Measurements from ENCODE around the gene CD72.
A peak's percentile ranks its signal among the peaks of the same experiment; 100 is the strongest.
"Not testable (repeated sequence)": the region's sequence is repeated elsewhere in the genome, so short reads cannot be mapped to it uniquely, and the experiment has no call there.

CD72 gene

GRCh38 chr9:35649431-35650340, 31.5 kb upstream of the CD72 start:
- DNase-seq: no peak

- DNase-seq: peak; percentile 72 to 88
These were observed 28.5 kb upstream of the CD72 start for GRCh38 chr9:35646533-35647265.

GRCh38 chr9:35646153-35646532, 27.9 kb upstream of the CD72 start:
- peak in 1 of 2 donors; percentile 39 for DNase-seq

- DNase-seq: not testable (repeated sequence)
These were observed 27.5 kb upstream of the CD72 start for GRCh38 chr9:35645736-35646135.

GRCh38 chr9:35643046-35643445, 24.8 kb upstream of the CD72 start:
- DNase-seq: no peak

GRCh38 chr9:35641478-35641877, 23.3 kb upstream of the CD72 start:
- DNase-seq: not testable (repeated sequence)

GRCh38 chr9:35640431-35640830, 22.2 kb upstream of the CD72 start:
- not testable (repeated sequence) for DNase-seq

GRCh38 chr9:35639631-35640030, 21.4 kb upstream of the CD72 start:
- DNase-seq: no peak

- DNase-seq: not testable (repeated sequence)
These were observed 21.0 kb upstream of the CD72 start for GRCh38 chr9:35639225-35639624.

- DNase-seq: not testable (repeated sequence)
These were observed 20.5 kb upstream of the CD72 start for GRCh38 chr9:35638751-35639150.

GRCh38 chr9:35637427-35637955, 19.3 kb upstream of the CD72 start:
- not testable (repeated sequence) for DNase-seq

- DNase-seq: not testable (repeated sequence)
These were observed 18.6 kb upstream of the CD72 start for GRCh38 chr9:35636877-35637246.

- DNase-seq: no peak
These were observed 18.1 kb upstream of the CD72 start for GRCh38 chr9:35636135-35636876.

- no peak for DNase-seq
These were observed 17.5 kb upstream of the CD72 start for GRCh38 chr9:35635730-35636129.

GRCh38 chr9:35629597-35629996, 11.4 kb upstream of the CD72 start:
- no peak for DNase-seq

GRCh38 chr9:35628389-35628991, 10.3 kb upstream of the CD72 start:
- DNase-seq: no peak

- no peak for DNase-seq
These were observed 9.4 kb upstream of the CD72 start for GRCh38 chr9:35627575-35627974.

GRCh38 chr9:35619800-35620158, 1.6 kb upstream of the CD72 start:
- no peak for DNase-seq

- no peak for DNase-seq
These were observed 914 bp upstream of the CD72 start for GRCh38 chr9:35618854-35619799.

- DNase-seq: no peak
These were observed 665 bp downstream of the CD72 start for GRCh38 chr9:35617548-35617947.

- DNase-seq: no peak
These were observed 1.3 kb downstream of the CD72 start for GRCh38 chr9:35616681-35617459.
